ENCODE results near the gene FOXP1.
A peak's percentile ranks its signal among the peaks of the same experiment; 100 is the strongest.
"Not testable (repeated sequence)": the region's sequence is repeated elsewhere in the genome, so short reads cannot be mapped to it uniquely, and the experiment has no call there.

FOXP1 gene

GRCh38 chr3:70988111-70988510 is 595.4 kb downstream of the FOXP1 start:
- Histone ChIP-seq H3K9me3 (ENCODE audit: low read length) (no peaks in the 10 kb centered on the region), H3K4me1 (ENCODE audit: insufficient read depth, low read length) (peaks cover 92% of the 10 kb centered on the region), H3K4me3 (ENCODE audit: low read depth in 1 of 2, low read length in 2 of 2) (no peak overlapping the region), H3K9ac (ENCODE audit: low read length) (no peak overlapping the region), H3K36me3 (ENCODE audit: insufficient read depth, low read length) (peaks cover 49% of the 10 kb centered on the region), H3K27ac (ENCODE audit: low read depth, low read length) (peak overlapping the region; percentile 38), H3K27me3 (ENCODE audit: control insufficient read depth in 1 of 2, insufficient read depth in 2 of 2, low read length in 2 of 2) (no peaks in the 10 kb centered on the region)

GRCh38 chr3:70985572-70985971 is 598.0 kb downstream of the FOXP1 start:
- no peak overlapping the region for H3K9ac ChIP-seq (ENCODE audit: low read length)
- no peak overlapping the region for H3K27ac ChIP-seq (ENCODE audit: low read depth, low read length)
- no peaks in the 10 kb centered on the region for H3K9me3 ChIP-seq (ENCODE audit: low read length)
- H3K4me3 ChIP-seq (ENCODE audit: low read depth in 1 of 2, low read length in 2 of 2), result no peak overlapping the region
- peaks cover 93% of the 10 kb centered on the region for H3K4me1 ChIP-seq (ENCODE audit: insufficient read depth, low read length)
- H3K27me3 ChIP-seq (ENCODE audit: control insufficient read depth in 1 of 2, insufficient read depth in 2 of 2, low read length in 2 of 2), result no peaks in the 10 kb centered on the region
- H3K36me3 ChIP-seq (ENCODE audit: insufficient read depth, low read length), result peaks cover 38% of the 10 kb centered on the region

GRCh38 chr3:70984776-70985482 is 598.6 kb downstream of the FOXP1 start:
- peaks cover 38% of the 10 kb centered on the region for H3K36me3 ChIP-seq (ENCODE audit: insufficient read depth, low read length)
- no peak overlapping the region for H3K9ac ChIP-seq (ENCODE audit: low read length)
- peak overlapping the region; percentile 85 for H3K27ac ChIP-seq (ENCODE audit: low read depth, low read length)
- H3K27me3 ChIP-seq (ENCODE audit: control insufficient read depth in 1 of 2, insufficient read depth in 2 of 2, low read length in 2 of 2), result no peaks in the 10 kb centered on the region
- no peaks in the 10 kb centered on the region for H3K9me3 ChIP-seq (ENCODE audit: low read length)
- H3K4me1 ChIP-seq (ENCODE audit: insufficient read depth, low read length), result peaks cover 93% of the 10 kb centered on the region
- no peak overlapping the region for H3K4me3 ChIP-seq (ENCODE audit: low read depth in 1 of 2, low read length in 2 of 2)

GRCh38 chr3:70982700-70983140 is 600.8 kb downstream of the FOXP1 start:
- peaks cover 40% of the 10 kb centered on the region for H3K36me3 ChIP-seq (ENCODE audit: insufficient read depth, low read length)
- H3K27me3 ChIP-seq (ENCODE audit: control insufficient read depth in 1 of 2, insufficient read depth in 2 of 2, low read length in 2 of 2), result no peaks in the 10 kb centered on the region
- H3K9ac ChIP-seq (ENCODE audit: low read length), result peak overlapping the region; percentile 51
- H3K4me3 ChIP-seq (ENCODE audit: low read depth in 1 of 2, low read length in 2 of 2), result peak overlapping the region in 1 of 2 donors; percentile 16
- H3K9me3 ChIP-seq (ENCODE audit: low read length), result no peaks in the 10 kb centered on the region
- peaks cover 78% of the 10 kb centered on the region for H3K4me1 ChIP-seq (ENCODE audit: insufficient read depth, low read length)
- H3K27ac ChIP-seq (ENCODE audit: low read depth, low read length), result peak overlapping the region; percentile 85

GRCh38 chr3:70982284-70982683 is 601.2 kb downstream of the FOXP1 start:
- H3K27me3 ChIP-seq (ENCODE audit: control insufficient read depth in 1 of 2, insufficient read depth in 2 of 2, low read length in 2 of 2), result no peaks in the 10 kb centered on the region
- peaks cover 40% of the 10 kb centered on the region for H3K36me3 ChIP-seq (ENCODE audit: insufficient read depth, low read length)
- no peak overlapping the region for H3K9ac ChIP-seq (ENCODE audit: low read length)
- no peak overlapping the region for H3K4me3 ChIP-seq (ENCODE audit: low read depth in 1 of 2, low read length in 2 of 2)
- peak overlapping the region; percentile 85 for H3K27ac ChIP-seq (ENCODE audit: low read depth, low read length)
- no peaks in the 10 kb centered on the region for H3K9me3 ChIP-seq (ENCODE audit: low read length)
- H3K4me1 ChIP-seq (ENCODE audit: insufficient read depth, low read length), result peaks cover 74% of the 10 kb centered on the region

GRCh38 chr3:70981231-70981880 is 602.2 kb downstream of the FOXP1 start:
- H3K27ac ChIP-seq (ENCODE audit: low read depth, low read length), result peak overlapping the region; percentile 85
- H3K4me1 ChIP-seq (ENCODE audit: insufficient read depth, low read length), result peaks cover 64% of the 10 kb centered on the region
- no peak overlapping the region for H3K9ac ChIP-seq (ENCODE audit: low read length)
- no peak overlapping the region for H3K4me3 ChIP-seq (ENCODE audit: low read depth in 1 of 2, low read length in 2 of 2)
- no peaks in the 10 kb centered on the region for H3K27me3 ChIP-seq (ENCODE audit: control insufficient read depth in 1 of 2, insufficient read depth in 2 of 2, low read length in 2 of 2)
- no peaks in the 10 kb centered on the region for H3K9me3 ChIP-seq (ENCODE audit: low read length)
- H3K36me3 ChIP-seq (ENCODE audit: insufficient read depth, low read length), result peaks cover 40% of the 10 kb centered on the region

- peak overlapping the region; percentile 85 for H3K27ac ChIP-seq (ENCODE audit: low read depth, low read length)
- H3K9ac ChIP-seq (ENCODE audit: low read length), result no peak overlapping the region
- H3K27me3 ChIP-seq (ENCODE audit: control insufficient read depth in 1 of 2, insufficient read depth in 2 of 2, low read length in 2 of 2), result no peaks in the 10 kb centered on the region
- no peaks in the 10 kb centered on the region for H3K9me3 ChIP-seq (ENCODE audit: low read length)
- H3K4me3 ChIP-seq (ENCODE audit: low read depth in 1 of 2, low read length in 2 of 2), result no peak overlapping the region
- peaks cover 58% of the 10 kb centered on the region for H3K4me1 ChIP-seq (ENCODE audit: insufficient read depth, low read length)
- H3K36me3 ChIP-seq (ENCODE audit: insufficient read depth, low read length), result peaks cover 43% of the 10 kb centered on the region
Observed at GRCh38 chr3:70980646-70981170, 602.8 kb downstream of the FOXP1 start.

- peaks cover 47% of the 10 kb centered on the region for H3K36me3 ChIP-seq (ENCODE audit: insufficient read depth, low read length)
- H3K27ac ChIP-seq (ENCODE audit: low read depth, low read length), result no peak overlapping the region
- peaks cover 53% of the 10 kb centered on the region for H3K4me1 ChIP-seq (ENCODE audit: insufficient read depth, low read length)
- no peaks in the 10 kb centered on the region for H3K9me3 ChIP-seq (ENCODE audit: low read length)
- H3K27me3 ChIP-seq (ENCODE audit: control insufficient read depth in 1 of 2, insufficient read depth in 2 of 2, low read length in 2 of 2), result no peaks in the 10 kb centered on the region
- H3K9ac ChIP-seq (ENCODE audit: low read length), result no peak overlapping the region
- H3K4me3 ChIP-seq (ENCODE audit: low read depth in 1 of 2, low read length in 2 of 2), result no peak overlapping the region
Observed at GRCh38 chr3:70979983-70980645, 603.4 kb downstream of the FOXP1 start.

GRCh38 chr3:70977712-70978111 is 605.8 kb downstream of the FOXP1 start:
- H3K9me3 ChIP-seq (ENCODE audit: low read length), result no peaks in the 10 kb centered on the region
- H3K4me1 ChIP-seq (ENCODE audit: insufficient read depth, low read length), result peaks cover 32% of the 10 kb centered on the region
- no peaks in the 10 kb centered on the region for H3K27me3 ChIP-seq (ENCODE audit: control insufficient read depth in 1 of 2, insufficient read depth in 2 of 2, low read length in 2 of 2)
- no peak overlapping the region for H3K4me3 ChIP-seq (ENCODE audit: low read depth in 1 of 2, low read length in 2 of 2)
- peaks cover 37% of the 10 kb centered on the region for H3K36me3 ChIP-seq (ENCODE audit: insufficient read depth, low read length)
- no peak overlapping the region for H3K9ac ChIP-seq (ENCODE audit: low read length)
- no peak overlapping the region for H3K27ac ChIP-seq (ENCODE audit: low read depth, low read length)

- Histone ChIP-seq H3K36me3 (ENCODE audit: insufficient read depth, low read length) (peaks cover 50% of the 10 kb centered on the region), H3K4me1 (ENCODE audit: insufficient read depth, low read length) (peaks cover 15% of the 10 kb centered on the region)
- not testable (repeated sequence) for H3K27ac ChIP-seq (ENCODE audit: low read depth, low read length)
Observed at GRCh38 chr3:70975981-70976380, 607.5 kb downstream of the FOXP1 start.

GRCh38 chr3:70974747-70975146 is 608.8 kb downstream of the FOXP1 start:
- peaks cover 62% of the 10 kb centered on the region for H3K36me3 ChIP-seq (ENCODE audit: insufficient read depth, low read length)
- peaks cover 7% of the 10 kb centered on the region for H3K4me1 ChIP-seq (ENCODE audit: insufficient read depth, low read length)
- no peaks in the 10 kb centered on the region for H3K27me3 ChIP-seq (ENCODE audit: control insufficient read depth in 1 of 2, insufficient read depth in 2 of 2, low read length in 2 of 2)
- H3K27ac ChIP-seq (ENCODE audit: low read depth, low read length), result no peak overlapping the region
- H3K9me3 ChIP-seq (ENCODE audit: low read length), result no peaks in the 10 kb centered on the region
- no peak overlapping the region for H3K4me3 ChIP-seq (ENCODE audit: low read depth in 1 of 2, low read length in 2 of 2)
- no peak overlapping the region for H3K9ac ChIP-seq (ENCODE audit: low read length)

More at GRCh38 chr3:70975981-70976380, 607.5 kb downstream of the FOXP1 start:
- H3K27me3 ChIP-seq (ENCODE audit: control insufficient read depth in 1 of 2, insufficient read depth in 2 of 2, low read length in 2 of 2); H3K9me3 ChIP-seq (ENCODE audit: low read length); H3K9ac ChIP-seq (ENCODE audit: low read length); H3K4me3 ChIP-seq (ENCODE audit: low read depth in 1 of 2, low read length in 2 of 2): not testable (repeated sequence)
